KOPT-K1 (cell line): ENCODE measurements around the gene TRIM65.
A peak's percentile ranks its signal among the peaks of the same experiment; 100 is the strongest.
"Not testable (repeated sequence)": the region's sequence is repeated elsewhere in the genome, so short reads cannot be mapped to it uniquely, and the experiment has no call there.

Experiments used
- H3K27ac ChIP-seq: fragments of 200-600 bp; sonication (generic); 2 replicates; pipeline ENCODE4 v1.5.1; 2016; ENCODE audit warnings: antibody characterized with exemption, mild to moderate bottlenecking, low read depth, low read length; ENCODE audit not compliant: poor library complexity, severe bottlenecking
- H3K36me3 ChIP-seq: fragments of 200-600 bp; sonication (generic); 2 replicates; pipeline ENCODE4 v1.5.1; 2017; ENCODE audit warnings: antibody characterized with exemption, mild to moderate bottlenecking, low read length, moderate library complexity; ENCODE audit not compliant: insufficient read depth
- H3K9me3 ChIP-seq: fragments of 200-600 bp; sonication (generic); 2 replicates; pipeline ENCODE4 v1.5.1; 2017; ENCODE audit warnings: antibody characterized with exemption, low read length, mild to moderate bottlenecking; ENCODE audit not compliant: insufficient read depth, poor library complexity, severe bottlenecking

The TRIM65 gene

GRCh38 chr17:75876190-75876937 lies 20.4 kb downstream of the TRIM65 start:
- Histone ChIP-seq H3K27ac (peak overlapping the region; percentile 75), H3K9me3 (no peaks in the 10 kb centered on the region), H3K36me3 (no peaks in the 10 kb centered on the region)

GRCh38 chr17:75875940-75876189 lies 20.9 kb downstream of the TRIM65 start:
- H3K9me3 ChIP-seq, result no peaks in the 10 kb centered on the region
- peak overlapping the region; percentile 75 for H3K27ac ChIP-seq
- H3K36me3 ChIP-seq, result no peaks in the 10 kb centered on the region

GRCh38 chr17:75875182-75875939 lies 21.4 kb downstream of the TRIM65 start:
- peak overlapping the region; percentile 75 for H3K27ac ChIP-seq
- H3K36me3 ChIP-seq, result no peaks in the 10 kb centered on the region
- no peaks in the 10 kb centered on the region for H3K9me3 ChIP-seq

GRCh38 chr17:75874323-75875181 lies 22.2 kb downstream of the TRIM65 start:
- Histone ChIP-seq H3K27ac (peak overlapping the region; percentile 75), H3K9me3 (no peaks in the 10 kb centered on the region), H3K36me3 (no peaks in the 10 kb centered on the region)

GRCh38 chr17:75873587-75874322 lies 23.0 kb downstream of the TRIM65 start:
- Histone ChIP-seq H3K9me3 (no peaks in the 10 kb centered on the region), H3K36me3 (no peaks in the 10 kb centered on the region), H3K27ac (no peak overlapping the region)

- H3K36me3 ChIP-seq, result no peaks in the 10 kb centered on the region
- H3K27ac ChIP-seq, result peak overlapping the region; percentile 35
- H3K9me3 ChIP-seq, result no peaks in the 10 kb centered on the region
Observed at GRCh38 chr17:75872434-75873351, 24.1 kb downstream of the TRIM65 start.

GRCh38 chr17:75870228-75870627 lies 26.5 kb downstream of the TRIM65 start:
- not testable (repeated sequence) for H3K9me3 ChIP-seq, H3K27ac ChIP-seq, H3K36me3 ChIP-seq

GRCh38 chr17:75869282-75870141 lies 27.2 kb downstream of the TRIM65 start:
- no peaks in the 10 kb centered on the region for H3K36me3 ChIP-seq
- H3K9me3 ChIP-seq, result no peaks in the 10 kb centered on the region
- H3K27ac ChIP-seq, result no peak overlapping the region

- not testable (repeated sequence) for H3K27ac ChIP-seq, H3K9me3 ChIP-seq, H3K36me3 ChIP-seq
Observed at GRCh38 chr17:75868730-75869281, 27.9 kb downstream of the TRIM65 start.

- peak overlapping the region; percentile 45 for H3K27ac ChIP-seq
- not testable (repeated sequence) for H3K9me3 ChIP-seq, H3K36me3 ChIP-seq
Observed at GRCh38 chr17:75865404-75866188, 31.2 kb downstream of the TRIM65 start.

GRCh38 chr17:75864887-75865286 lies 31.9 kb downstream of the TRIM65 start:
- peak overlapping the region; percentile 45 for H3K27ac ChIP-seq
- not testable (repeated sequence) for H3K9me3 ChIP-seq, H3K36me3 ChIP-seq

GRCh38 chr17:75864448-75864871 lies 32.3 kb downstream of the TRIM65 start:
- Histone ChIP-seq H3K36me3 (no peaks in the 10 kb centered on the region), H3K9me3 (no peaks in the 10 kb centered on the region), H3K27ac (peak overlapping the region; percentile 45)
